Measurements from ENCODE around the gene ARIH2. TPM values are rescaled to one million over a fixed set of nuclear protein-coding genes. Genes with fewer than 3 reads are reported as not detected.
A peak's percentile ranks its signal among the peaks of the same experiment; 100 is the strongest.

Gene ARIH2
- total and polyA plus RNA-seq, 9 of the 15 experiments (the other 6 are each of a cell fraction or from before 2014, with no cell fraction given) = 27.0 to 120 (median 108) TPM

DNA sequence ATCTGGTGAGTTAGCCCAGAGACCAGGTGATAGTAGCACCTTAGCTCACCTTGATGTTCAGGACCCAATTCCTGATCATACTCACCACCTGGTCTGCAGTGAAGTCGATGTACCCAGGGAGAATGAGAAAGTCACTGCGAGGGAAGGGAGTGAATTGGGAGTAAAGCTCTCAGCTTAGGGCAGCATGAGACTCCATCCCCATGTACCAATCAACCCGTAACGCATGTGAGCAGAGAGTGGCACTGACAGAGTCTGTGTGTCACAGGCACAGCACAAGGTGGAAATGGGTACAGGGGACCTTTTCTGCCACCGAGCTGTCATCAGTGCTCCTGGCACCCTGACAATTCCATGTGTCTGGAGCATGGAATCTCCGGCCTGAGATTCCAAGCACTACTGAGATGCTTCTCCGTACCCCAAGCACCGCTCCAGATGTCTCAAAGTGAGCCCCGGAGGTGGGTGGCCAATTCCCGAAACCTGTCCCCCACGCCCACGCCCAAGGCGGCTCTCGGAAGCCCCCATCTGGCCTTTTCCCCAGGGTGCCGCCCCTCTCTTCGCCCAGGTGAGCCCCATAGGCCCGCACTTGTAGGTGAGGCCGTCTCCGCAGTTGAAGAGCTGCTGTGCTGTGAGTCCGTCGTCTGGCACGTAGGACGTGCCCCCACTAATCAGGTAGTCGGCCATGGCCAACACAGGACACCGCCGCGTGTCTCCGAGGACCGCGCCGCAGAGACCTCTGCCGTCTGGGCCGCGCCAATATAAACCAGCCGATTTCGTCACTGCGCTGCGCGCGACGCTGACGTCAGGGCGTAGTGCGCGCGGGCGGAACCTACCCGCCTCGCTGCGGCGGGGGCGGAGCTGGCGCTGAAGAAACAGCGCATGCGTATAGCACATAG is 110.3 kb downstream of the ARIH2 start, which contains the start of gene IMPDH2 (continued):
- TF ChIP-seq, protein P1, sequence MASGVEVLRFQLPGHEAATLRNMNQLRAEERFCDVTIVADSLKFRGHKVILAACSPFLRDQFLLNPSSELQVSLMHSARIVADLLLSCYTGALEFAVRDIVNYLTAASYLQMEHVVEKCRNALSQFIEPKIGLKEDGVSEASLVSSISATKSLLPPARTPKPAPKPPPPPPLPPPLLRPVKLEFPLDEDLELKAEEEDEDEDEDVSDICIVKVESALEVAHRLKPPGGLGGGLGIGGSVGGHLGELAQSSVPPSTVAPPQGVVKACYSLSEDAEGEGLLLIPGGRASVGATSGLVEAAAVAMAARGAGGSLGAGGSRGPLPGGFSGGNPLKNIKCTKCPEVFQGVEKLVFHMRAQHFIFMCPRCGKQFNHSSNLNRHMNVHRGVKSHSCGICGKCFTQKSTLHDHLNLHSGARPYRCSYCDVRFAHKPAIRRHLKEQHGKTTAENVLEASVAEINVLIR (CRISPR knock-in tag; IDR thresholded peaks at IDR 0.05) = peak; percentile 87
- TF ChIP-seq, protein P2, sequence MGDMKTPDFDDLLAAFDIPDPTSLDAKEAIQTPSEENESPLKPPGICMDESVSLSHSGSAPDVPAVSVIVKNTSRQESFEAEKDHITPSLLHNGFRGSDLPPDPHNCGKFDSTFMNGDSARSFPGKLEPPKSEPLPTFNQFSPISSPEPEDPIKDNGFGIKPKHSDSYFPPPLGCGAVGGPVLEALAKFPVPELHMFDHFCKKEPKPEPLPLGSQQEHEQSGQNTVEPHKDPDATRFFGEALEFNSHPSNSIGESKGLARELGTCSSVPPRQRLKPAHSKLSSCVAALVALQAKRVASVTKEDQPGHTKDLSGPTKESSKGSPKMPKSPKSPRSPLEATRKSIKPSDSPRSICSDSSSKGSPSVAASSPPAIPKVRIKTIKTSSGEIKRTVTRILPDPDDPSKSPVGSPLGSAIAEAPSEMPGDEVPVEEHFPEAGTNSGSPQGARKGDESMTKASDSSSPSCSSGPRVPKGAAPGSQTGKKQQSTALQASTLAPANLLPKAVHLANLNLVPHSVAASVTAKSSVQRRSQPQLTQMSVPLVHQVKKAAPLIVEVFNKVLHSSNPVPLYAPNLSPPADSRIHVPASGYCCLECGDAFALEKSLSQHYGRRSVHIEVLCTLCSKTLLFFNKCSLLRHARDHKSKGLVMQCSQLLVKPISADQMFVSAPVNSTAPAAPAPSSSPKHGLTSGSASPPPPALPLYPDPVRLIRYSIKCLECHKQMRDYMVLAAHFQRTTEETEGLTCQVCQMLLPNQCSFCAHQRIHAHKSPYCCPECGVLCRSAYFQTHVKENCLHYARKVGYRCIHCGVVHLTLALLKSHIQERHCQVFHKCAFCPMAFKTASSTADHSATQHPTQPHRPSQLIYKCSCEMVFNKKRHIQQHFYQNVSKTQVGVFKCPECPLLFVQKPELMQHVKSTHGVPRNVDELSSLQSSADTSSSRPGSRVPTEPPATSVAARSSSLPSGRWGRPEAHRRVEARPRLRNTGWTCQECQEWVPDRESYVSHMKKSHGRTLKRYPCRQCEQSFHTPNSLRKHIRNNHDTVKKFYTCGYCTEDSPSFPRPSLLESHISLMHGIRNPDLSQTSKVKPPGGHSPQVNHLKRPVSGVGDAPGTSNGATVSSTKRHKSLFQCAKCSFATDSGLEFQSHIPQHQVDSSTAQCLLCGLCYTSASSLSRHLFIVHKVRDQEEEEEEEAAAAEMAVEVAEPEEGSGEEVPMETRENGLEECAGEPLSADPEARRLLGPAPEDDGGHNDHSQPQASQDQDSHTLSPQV (IDR thresholded peaks at IDR 0.05) = peak; percentile 90
- TF ChIP-seq, protein P3, sequence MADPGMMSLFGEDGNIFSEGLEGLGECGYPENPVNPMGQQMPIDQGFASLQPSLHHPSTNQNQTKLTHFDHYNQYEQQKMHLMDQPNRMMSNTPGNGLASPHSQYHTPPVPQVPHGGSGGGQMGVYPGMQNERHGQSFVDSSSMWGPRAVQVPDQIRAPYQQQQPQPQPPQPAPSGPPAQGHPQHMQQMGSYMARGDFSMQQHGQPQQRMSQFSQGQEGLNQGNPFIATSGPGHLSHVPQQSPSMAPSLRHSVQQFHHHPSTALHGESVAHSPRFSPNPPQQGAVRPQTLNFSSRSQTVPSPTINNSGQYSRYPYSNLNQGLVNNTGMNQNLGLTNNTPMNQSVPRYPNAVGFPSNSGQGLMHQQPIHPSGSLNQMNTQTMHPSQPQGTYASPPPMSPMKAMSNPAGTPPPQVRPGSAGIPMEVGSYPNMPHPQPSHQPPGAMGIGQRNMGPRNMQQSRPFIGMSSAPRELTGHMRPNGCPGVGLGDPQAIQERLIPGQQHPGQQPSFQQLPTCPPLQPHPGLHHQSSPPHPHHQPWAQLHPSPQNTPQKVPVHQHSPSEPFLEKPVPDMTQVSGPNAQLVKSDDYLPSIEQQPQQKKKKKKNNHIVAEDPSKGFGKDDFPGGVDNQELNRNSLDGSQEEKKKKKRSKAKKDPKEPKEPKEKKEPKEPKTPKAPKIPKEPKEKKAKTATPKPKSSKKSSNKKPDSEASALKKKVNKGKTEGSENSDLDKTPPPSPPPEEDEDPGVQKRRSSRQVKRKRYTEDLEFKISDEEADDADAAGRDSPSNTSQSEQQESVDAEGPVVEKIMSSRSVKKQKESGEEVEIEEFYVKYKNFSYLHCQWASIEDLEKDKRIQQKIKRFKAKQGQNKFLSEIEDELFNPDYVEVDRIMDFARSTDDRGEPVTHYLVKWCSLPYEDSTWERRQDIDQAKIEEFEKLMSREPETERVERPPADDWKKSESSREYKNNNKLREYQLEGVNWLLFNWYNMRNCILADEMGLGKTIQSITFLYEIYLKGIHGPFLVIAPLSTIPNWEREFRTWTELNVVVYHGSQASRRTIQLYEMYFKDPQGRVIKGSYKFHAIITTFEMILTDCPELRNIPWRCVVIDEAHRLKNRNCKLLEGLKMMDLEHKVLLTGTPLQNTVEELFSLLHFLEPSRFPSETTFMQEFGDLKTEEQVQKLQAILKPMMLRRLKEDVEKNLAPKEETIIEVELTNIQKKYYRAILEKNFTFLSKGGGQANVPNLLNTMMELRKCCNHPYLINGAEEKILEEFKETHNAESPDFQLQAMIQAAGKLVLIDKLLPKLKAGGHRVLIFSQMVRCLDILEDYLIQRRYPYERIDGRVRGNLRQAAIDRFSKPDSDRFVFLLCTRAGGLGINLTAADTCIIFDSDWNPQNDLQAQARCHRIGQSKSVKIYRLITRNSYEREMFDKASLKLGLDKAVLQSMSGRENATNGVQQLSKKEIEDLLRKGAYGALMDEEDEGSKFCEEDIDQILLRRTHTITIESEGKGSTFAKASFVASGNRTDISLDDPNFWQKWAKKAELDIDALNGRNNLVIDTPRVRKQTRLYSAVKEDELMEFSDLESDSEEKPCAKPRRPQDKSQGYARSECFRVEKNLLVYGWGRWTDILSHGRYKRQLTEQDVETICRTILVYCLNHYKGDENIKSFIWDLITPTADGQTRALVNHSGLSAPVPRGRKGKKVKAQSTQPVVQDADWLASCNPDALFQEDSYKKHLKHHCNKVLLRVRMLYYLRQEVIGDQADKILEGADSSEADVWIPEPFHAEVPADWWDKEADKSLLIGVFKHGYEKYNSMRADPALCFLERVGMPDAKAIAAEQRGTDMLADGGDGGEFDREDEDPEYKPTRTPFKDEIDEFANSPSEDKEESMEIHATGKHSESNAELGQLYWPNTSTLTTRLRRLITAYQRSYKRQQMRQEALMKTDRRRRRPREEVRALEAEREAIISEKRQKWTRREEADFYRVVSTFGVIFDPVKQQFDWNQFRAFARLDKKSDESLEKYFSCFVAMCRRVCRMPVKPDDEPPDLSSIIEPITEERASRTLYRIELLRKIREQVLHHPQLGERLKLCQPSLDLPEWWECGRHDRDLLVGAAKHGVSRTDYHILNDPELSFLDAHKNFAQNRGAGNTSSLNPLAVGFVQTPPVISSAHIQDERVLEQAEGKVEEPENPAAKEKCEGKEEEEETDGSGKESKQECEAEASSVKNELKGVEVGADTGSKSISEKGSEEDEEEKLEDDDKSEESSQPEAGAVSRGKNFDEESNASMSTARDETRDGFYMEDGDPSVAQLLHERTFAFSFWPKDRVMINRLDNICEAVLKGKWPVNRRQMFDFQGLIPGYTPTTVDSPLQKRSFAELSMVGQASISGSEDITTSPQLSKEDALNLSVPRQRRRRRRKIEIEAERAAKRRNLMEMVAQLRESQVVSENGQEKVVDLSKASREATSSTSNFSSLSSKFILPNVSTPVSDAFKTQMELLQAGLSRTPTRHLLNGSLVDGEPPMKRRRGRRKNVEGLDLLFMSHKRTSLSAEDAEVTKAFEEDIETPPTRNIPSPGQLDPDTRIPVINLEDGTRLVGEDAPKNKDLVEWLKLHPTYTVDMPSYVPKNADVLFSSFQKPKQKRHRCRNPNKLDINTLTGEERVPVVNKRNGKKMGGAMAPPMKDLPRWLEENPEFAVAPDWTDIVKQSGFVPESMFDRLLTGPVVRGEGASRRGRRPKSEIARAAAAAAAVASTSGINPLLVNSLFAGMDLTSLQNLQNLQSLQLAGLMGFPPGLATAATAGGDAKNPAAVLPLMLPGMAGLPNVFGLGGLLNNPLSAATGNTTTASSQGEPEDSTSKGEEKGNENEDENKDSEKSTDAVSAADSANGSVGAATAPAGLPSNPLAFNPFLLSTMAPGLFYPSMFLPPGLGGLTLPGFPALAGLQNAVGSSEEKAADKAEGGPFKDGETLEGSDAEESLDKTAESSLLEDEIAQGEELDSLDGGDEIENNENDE (IDR thresholded peaks at IDR 0.05; ENCODE audit: low read depth, low read length) = no peak
- TF ChIP-seq, protein P4, sequence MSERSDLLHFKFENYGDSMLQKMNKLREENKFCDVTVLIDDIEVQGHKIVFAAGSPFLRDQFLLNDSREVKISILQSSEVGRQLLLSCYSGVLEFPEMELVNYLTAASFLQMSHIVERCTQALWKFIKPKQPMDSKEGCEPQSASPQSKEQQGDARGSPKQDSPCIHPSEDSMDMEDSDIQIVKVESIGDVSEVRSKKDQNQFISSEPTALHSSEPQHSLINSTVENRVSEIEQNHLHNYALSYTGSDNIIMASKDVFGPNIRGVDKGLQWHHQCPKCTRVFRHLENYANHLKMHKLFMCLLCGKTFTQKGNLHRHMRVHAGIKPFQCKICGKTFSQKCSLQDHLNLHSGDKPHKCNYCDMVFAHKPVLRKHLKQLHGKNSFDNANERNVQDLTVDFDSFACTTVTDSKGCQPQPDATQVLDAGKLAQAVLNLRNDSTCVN (CRISPR knock-in tag; IDR thresholded peaks at IDR 0.05) = 0 out of 2 replicates have a peak, but pooled peaks have one; percentile 9
- TF ChIP-seq MTA3 (IDR thresholded peaks at IDR 0.05; ENCODE audit: borderline replicate concordance) (peak; percentile 87; the same call in 1 of the 2 replicates), MTA1 (IDR thresholded peaks at IDR 0.05; ENCODE audit: borderline replicate concordance) (peak; percentile 82), ZNF174 (CRISPR knock-in tag; IDR thresholded peaks at IDR 0.05) (no peak)
